CD1c-positive myeloid dendritic cell (primary cell): ENCODE measurements around the gene KIF1A.

ENCODE experiments used
- DNase-seq: peaks from one replicate; pipeline ENCODE4 v3.0.0-alpha.2; 2016; ENCODE audit errors: extremely low spot score

The KIF1A gene

DNA sequence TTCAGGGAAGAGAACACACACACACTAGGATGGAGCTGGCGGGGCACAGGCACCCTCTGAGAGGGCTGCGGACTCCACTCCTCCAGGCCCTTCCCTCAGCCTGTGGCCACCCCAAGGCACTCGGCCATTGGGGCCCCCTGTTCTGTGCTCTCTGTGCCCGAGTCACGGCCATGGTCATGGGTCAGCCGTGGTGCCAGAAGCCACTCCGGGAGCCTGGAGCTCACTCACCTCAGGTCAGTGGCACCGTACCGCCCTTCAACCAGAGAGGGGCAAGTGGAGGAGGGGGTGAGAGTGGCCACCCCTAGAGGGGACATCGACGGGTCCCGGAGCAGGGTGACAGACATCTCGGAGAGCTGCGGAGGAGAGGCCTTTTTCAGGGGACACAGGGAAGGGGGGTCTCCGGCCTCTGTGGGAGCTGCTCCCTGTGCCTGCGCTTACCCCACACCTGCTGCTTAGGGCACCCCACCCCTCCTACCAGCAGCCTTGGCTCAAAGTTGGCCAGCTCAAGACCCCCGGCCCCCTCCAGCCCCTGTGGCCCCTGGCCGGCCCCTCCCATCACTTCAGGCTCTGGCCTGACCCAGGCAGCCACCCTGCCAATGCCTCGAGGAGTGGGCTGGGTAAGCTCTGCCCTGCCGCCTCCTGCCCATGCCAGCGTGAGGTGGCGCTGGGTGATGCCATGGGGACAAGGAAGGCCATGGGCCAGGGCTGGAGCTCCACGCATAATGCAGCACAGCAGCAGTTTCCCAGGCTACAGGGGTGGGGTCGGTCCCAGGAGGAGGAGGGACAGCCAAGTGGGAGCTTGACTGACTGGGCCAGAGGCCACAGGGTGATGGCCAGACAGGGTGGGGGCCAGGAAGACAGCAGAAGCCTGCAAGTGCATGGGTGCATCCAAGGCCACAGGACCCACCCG, 99.1 kb downstream of the KIF1A start:
- DNase-seq = no peak

DNA sequence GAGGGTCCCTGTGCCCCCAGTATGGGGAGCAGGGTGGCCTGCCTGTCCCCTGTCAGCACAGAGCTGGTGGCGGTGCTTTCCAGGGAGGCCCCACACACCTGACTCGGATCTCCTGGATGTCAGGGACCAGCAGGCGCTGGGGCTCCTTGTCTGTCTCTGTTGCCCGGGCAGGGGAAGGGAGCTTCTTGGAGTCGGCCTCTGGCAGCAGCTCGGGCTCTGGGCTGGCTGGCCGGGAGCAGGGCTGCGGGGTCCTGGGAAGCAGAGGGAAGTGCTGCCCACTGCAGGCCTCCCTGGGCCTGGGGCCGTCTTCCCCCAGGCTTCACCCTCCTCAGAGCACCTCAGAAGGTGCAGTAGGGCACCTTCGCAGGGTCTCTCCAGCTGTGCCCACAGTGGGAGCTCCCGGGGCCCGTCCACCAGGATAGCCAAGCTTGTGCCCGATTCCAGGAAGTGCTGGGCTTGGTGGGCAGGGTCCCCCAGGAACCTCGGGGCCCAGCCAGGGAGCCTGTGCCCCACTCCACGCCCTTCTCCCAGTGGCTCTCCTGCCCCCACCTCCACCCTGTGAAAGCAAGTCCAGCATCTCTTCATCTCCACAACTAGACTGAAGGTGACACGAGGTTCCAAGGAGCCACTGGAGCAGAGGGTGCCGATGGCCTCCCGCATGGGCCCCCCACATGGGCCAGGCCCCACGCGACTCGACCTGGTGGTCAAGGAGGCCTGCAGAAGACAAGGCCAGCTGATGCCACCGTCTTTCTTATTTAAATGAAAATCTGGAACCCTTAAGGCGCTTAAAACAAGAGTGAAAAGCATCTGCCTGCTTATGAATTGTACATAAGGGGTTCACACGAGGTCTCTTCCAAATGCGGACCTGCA, 100.1 kb downstream of the KIF1A start:
- no peak for DNase-seq

- no peak for DNase-seq
These were observed 101.0 kb downstream of the KIF1A start for GRCh38 chr2:240718896-240719490.

- DNase-seq = no peak
These were observed 102.1 kb downstream of the KIF1A start for GRCh38 chr2:240717681-240718581.

- no peak for DNase-seq
These were observed 102.8 kb downstream of the KIF1A start for GRCh38 chr2:240717181-240717641.

- no peak for DNase-seq
These were observed 103.8 kb downstream of the KIF1A start for GRCh38 chr2:240716130-240716798.

DNA sequence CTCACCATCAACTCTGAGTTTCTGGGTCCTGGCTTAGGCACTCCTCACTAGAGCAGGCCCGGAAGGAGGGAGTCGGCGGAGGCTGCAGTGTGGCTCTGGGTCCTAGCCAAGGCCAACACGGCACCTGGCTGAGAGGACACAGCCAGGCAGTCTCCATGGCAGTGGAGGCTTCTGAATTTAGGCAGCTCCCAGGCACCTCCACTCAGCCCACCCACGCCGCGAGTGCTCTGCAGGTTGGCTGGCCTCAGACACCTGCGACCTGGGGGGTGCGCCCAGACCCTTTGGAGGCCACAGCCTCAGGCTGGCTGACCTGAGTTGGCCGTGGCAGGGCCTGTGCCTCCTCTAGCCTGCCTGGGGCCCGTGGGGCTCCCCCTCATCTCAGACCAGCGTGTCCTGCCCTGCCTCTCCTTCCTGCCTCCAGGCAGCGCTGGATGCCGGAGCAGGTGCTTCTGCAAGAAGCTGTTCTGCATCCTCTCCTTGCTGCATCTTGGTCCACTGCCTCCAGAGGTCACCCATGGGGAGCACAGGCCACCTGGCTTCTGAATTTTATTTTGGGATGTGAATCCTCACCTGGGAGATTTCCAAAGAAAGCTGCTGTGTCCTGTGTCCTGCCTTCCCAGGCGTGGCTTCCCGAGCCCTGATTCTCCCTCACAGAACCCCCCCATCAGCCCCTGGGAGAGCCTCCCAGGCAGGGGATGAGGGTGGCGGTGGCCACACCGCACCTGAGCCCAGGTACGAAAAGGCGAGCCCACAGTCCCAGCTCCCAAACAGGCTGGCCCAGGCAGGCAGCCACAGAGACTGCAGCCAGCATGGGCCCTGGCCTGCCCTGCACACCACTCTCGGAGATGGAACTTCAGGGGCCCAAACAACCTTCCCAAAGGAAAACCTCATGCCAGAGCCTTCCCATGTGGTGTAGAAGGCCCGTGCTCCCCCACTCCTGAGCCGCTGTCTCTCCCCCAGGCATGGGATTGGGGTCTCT, 105.0 kb downstream of the KIF1A start:
- no peak for DNase-seq

DNA sequence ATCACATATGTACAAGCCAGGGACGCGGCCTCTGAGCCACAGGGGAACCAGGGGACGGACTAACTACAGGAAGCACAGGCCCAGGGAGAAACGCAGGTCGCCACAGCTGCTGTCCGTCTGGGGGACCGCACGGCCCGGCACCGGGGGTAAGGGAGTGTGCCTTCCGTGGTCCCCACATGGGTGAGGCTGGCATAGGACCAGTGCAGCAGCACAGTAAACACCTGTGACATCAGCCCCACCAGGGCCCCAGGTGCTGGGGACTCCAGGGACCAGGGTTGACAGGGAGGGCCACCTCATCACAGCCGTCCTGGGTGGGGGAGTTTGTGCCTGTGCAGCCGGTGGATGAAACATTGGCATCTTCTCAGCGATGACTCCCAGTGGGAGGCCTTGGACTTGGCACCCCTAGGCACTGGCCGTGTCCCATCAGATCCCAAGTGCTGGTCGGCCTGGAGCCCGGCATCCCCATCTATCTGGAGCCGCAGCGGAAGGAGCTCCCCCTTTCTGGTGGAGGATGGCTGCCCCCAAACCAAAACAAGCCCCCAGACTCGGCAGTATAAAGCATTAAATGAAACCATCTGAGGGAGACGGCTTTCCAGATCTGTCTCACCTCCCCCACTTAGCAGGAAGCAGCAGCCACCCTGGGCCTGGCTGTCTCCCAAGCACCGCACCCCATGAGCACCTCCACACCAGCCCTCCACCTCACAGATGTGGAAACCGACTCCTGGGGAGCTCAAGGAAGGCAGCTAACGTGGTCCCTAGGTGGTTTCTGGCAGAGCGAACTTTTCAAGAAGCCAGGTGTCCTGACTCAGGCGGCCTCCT, 105.9 kb downstream of the KIF1A start:
- no peak for DNase-seq

GRCh38 chr2:240713071-240713927, 106.7 kb downstream of the KIF1A start:
- no peak for DNase-seq

DNA sequence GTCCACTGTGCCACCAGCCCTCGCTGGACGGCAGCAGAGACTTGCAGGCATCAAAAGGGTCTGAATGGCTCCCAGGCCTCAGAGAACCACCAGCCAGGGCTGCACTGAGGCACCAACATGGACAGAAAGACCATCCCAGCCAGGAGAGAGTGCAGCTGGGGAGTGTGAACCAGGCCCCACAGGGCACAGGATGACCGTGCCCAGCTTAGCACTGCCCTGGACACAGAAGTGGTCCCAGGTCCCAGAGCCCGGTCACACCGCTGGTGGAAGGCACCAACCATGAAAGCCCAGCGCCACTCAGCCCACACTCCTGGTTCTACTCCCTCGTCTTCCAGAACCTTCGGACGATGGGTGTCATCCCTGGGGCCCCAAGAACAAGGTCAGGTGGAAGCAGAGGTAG, 107.9 kb downstream of the KIF1A start:
- no peak for DNase-seq

DNA sequence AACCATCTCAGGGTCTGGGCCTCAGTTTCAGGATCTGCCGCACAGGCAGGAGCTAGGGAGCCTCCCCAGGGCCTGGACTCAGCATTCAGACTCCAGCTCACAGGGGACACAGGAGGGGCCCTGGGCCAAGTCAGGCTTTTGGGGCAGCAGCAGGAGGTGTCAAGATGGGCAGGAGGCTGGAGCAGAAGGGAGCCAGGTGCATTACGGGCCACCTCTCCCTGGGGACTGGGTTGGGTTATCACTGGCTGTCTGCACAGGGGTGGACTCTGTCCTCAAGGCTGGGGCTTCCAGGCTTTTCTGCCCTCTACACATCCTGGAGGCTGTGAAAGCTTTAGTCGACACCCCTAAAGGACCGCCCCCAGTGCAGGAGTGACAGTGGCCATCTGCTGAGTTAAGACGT, 108.3 kb downstream of the KIF1A start:
- no peak for DNase-seq

DNA sequence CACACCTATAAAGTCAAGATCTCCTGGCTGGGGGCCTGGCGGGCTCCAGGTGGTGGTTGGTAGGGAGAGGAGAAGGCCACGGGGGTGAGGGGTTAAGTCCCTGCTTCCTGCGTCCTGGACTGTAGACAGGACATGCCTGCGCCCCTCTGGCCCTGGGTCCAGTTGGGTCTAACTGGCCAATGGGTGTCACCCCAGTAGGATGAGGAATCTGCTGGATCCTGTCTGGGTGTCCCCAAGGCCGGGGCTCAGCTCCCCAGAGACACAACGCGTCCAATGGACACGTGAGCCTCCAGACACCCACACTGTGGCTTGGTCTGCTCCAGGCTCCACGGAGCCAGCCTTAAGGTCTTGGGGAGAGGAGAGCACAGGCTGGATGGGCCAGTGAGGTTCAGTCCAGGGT, 108.7 kb downstream of the KIF1A start:
- DNase-seq = no peak

DNA sequence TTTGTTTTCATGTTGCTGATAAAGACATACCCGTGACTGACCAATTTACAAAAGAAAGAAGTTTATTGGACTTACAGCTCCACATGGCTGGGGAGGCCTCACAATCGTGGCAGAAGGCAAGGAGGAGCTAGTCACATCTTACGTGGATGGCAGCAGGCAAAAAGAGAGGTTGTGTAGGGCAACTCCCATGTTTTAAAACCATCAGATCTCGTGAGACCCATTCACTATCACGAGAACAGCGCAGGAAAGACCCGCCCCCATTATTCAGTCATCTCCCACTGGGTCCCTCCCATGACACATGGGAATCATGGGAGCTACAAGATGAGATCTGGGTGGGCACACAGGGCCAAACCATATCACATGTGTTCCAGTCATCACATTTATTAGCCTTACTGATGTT, 111.6 kb downstream of the KIF1A start:
- DNase-seq = no peak

DNA sequence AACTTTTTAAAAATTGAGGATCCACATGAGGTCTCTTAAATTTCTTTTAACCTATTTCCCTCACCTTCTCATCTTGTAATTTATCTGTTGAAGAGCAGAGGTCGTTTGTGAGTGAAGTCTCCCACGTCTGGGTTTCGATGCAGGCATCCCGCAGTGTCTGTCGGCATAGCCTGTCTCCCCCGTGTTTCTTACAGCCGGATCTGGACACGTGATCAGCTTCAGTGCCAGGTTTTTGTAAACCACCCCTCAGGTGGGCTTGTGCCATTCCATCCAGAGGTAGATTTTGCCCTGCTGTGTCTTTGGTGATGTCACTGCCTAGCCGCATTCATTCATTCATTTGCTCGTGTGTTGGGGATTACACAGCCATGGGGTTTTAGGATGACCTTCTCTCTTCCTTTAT, 112.2 kb downstream of the KIF1A start:
- no peak for DNase-seq

DNA sequence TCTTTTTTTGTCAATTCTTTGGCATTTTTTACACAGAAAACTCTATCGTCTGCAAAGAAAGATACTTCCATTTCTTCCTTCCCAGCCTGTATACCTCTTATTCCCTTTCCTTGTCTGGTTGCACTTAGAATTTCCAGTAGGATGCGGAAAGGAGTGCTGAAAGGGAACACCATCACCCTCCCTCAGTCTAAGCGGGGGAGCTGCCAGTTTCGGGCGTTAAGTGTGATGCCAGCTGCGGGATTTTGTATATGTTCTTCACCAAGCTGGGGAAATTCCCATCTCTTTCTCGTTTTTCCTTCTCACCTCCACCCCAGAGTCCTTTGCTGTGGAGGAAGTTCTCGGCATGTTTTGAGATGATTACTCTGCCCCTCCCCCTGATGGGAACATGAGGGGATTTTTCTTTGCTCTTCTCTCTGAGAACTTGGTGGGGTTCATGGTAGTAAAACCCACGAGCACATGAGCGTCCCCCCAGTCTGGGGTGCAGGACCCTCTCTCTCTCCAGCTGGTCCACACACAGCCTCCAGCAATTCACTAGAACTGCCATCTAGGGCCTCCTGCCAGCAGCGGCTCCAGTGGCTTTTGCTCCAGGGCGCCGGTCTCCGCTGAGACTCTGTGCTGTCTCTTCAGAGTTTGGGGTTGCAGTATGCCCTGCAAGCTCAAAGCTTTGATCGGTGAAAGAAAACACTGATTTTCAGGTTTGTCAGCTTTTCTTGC, 112.8 kb downstream of the KIF1A start:
- DNase-seq = no peak

- DNase-seq = peak; percentile 51
These were observed 114.7 kb downstream of the KIF1A start for GRCh38 chr2:240705204-240705791.

DNA sequence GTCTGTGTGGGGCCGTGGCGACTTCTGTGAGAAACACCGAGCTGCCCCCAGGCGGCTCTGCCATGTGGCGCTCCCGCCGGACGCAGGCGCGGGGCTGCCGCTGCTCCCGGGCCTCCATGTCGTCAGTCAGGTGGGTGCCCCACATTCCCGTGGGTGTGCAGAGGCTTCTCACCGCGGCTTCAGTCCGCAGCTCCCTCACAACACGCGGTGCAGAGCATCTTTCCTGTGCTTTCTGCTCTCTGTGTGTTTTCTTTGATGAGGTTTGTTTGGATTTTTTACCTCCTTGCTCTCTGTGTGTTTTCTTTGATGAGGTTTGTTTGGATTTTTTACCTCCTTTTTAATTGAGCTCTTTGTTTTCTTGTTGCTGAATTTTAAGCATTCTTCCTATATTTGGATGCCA, 115.4 kb downstream of the KIF1A start:
- DNase-seq = no peak
